HCT116 (cell line): Measurements from ENCODE around the gene SIN3B. TPM values are rescaled to one million over a fixed set of nuclear protein-coding genes. Genes with fewer than 3 reads are reported as not detected.

ENCODE experiments used
- ATAC-seq: fragments of 200-7000 bp; cut with Tn5 transposase; 2 replicates; pipeline ENCODE4 v1.9.1; 2020; ENCODE audit warnings: mild to moderate bottlenecking, moderate library complexity
- BruUV-seq: library from RNA; stranded (reverse); fragments of 400-500 nt; replicated peaks from 2 replicates; lab custom pipeline; 2021; lab: Mats Ljungman, UMichigan
- CTCF ChIA-PET: fragments of 300-600 bp; sonication (Branson Sonifier 250); formaldehyde crosslinking; loops from one replicate; lab custom pipeline; 2021; ENCODE audit warnings: antibody characterized with exemption; lab: Charles Lee
- POLR2A ChIA-PET: fragments of 300-600, 350-600 bp; sonication (Branson Sonifier 250); formaldehyde crosslinking; loops from one replicate; lab custom pipeline; 2021; ENCODE audit warnings: antibody characterized with exemption; lab: Charles Lee
- RAD21 ChIA-PET, 2 experiments: fragments of 300-600 bp; sonication (Branson Sonifier 250); formaldehyde crosslinking; loops; one replicate each; lab custom pipeline; 2023; ENCODE audit warnings: low total read pairs in 2 of 2; ENCODE audit not compliant: uncharacterized antibody in 2 of 2, unreplicated experiment in 2 of 2, low non-redundant PET in 1 of 2; lab: Charles Lee
- DNase-seq: peaks from one replicate; pipeline ENCODE4 v3.0.0-alpha.2; 2010; ENCODE audit warnings: low read depth, low spot score
- H2AFZ ChIP-seq: fragments of 200-600 bp; shearing (Covaris generic), sonication (generic); 2 replicates; pipeline ENCODE4 v1.6.1; 2017; ENCODE audit warnings: low read depth, mixed run types, mixed read lengths, antibody characterized with exemption, low read length; ENCODE audit not compliant: poor library complexity, severe bottlenecking
- H3K27ac ChIP-seq: 2 replicates; pipeline ENCODE4 v1.5.1; 2012; ENCODE audit warnings: low read depth, low read length
- H3K27me3 ChIP-seq: fragments of 200-600 bp; sonication (generic); 2 replicates; pipeline ENCODE4 v1.6.1; 2016; ENCODE audit warnings: mixed run types, low read length, mixed read lengths; ENCODE audit not compliant: insufficient read depth
- H3K36me3 ChIP-seq, 2 experiments: fragments of 200-500 bp in 1 of 2; fragments of 200-600 bp in 1 of 2; sonication (Bioruptor generic) in 1 of 2; sonication (generic) in 1 of 2; 2 replicates each; pipeline versions ENCODE4 v1.5.1 to v1.6.1; 2014 to 2016; ENCODE audit warnings: low read length in 2 of 2, inconsistent platforms in 1 of 2, mixed read lengths in 1 of 2, mixed run types in 1 of 2; ENCODE audit not compliant: insufficient read depth in 2 of 2, control insufficient read depth in 1 of 2
- H3K4me1 ChIP-seq, 2 experiments: fragments of 200-600 bp in 1 of 2; sonication (generic) in 1 of 2; 2 replicates each; pipeline versions ENCODE4 v1.5.1 to v1.6.1; 2012 to 2017; ENCODE audit warnings: low read length in 2 of 2, inconsistent platforms in 1 of 2, mild to moderate bottlenecking in 1 of 2, mixed read lengths in 1 of 2, mixed run types in 1 of 2, moderate library complexity in 1 of 2; ENCODE audit not compliant: insufficient read depth in 2 of 2, control insufficient read depth in 1 of 2
- H3K4me2 ChIP-seq: fragments of 200-600 bp; sonication (generic); 2 replicates; pipeline ENCODE4 v1.6.1; 2017; ENCODE audit warnings: mixed run types, low read length, mixed read lengths
- H3K4me3 ChIP-seq, 2 experiments: fragments of 200-600 bp in 1 of 2; sonication (generic) in 1 of 2; replicated peaks in 1 of 2; 2 replicates each; pipeline ENCODE4 v1.5.1; 2011 to 2016; ENCODE audit warnings: low read length in 2 of 2, control low read depth in 1 of 2, low read depth in 1 of 2, mild to moderate bottlenecking in 1 of 2, mixed read lengths in 1 of 2, mixed run types in 1 of 2
- H3K79me2 ChIP-seq: fragments of 200-600 bp; sonication (generic); 2 replicates; pipeline ENCODE4 v1.6.1; 2017; ENCODE audit warnings: mild to moderate bottlenecking, mixed run types, low read length, moderate library complexity, mixed read lengths; ENCODE audit not compliant: insufficient read depth
- H3K9ac ChIP-seq: fragments of 200-600 bp; sonication (generic); 2 replicates; pipeline ENCODE4 v1.6.1; 2016; ENCODE audit warnings: low read length, mixed read lengths
- H3K9me2 ChIP-seq: fragments of 200-600 bp; sonication (generic), shearing (Covaris generic); 2 replicates; pipeline ENCODE4 v1.6.1; 2017; ENCODE audit warnings: mixed run types, mild to moderate bottlenecking, moderate library complexity; ENCODE audit not compliant: insufficient read depth
- H3K9me3 ChIP-seq, 2 experiments: fragments of 200-500 bp in 1 of 2; fragments of 200-600 bp in 1 of 2; sonication (Bioruptor generic) in 1 of 2; sonication (generic) in 1 of 2; 2 replicates each; pipeline ENCODE4 v1.6.1; 2014 to 2017; ENCODE audit warnings: low read length in 2 of 2, mixed read lengths in 2 of 2, inconsistent platforms in 1 of 2, low read depth in 1 of 2, mild to moderate bottlenecking in 1 of 2, mixed run types in 1 of 2, moderate library complexity in 1 of 2; ENCODE audit not compliant: control insufficient read depth in 1 of 2, insufficient read depth in 1 of 2
- H4K20me1 ChIP-seq: fragments of 200-600 bp; sonication (generic), shearing (Covaris generic); 2 replicates; pipeline ENCODE4 v1.6.1; 2017; ENCODE audit warnings: mixed run types, mild to moderate bottlenecking, moderate library complexity; ENCODE audit not compliant: insufficient read depth
- ATF3 ChIP-seq: IDR thresholded peaks from 2 replicates; pipeline ENCODE4 v1.6.1; 2012
- EGR1 ChIP-seq: IDR thresholded peaks from 2 replicates; pipeline ENCODE4 v1.6.1; 2012; ENCODE audit warnings: low read depth
- ELF1 ChIP-seq: IDR thresholded peaks from 2 replicates; pipeline ENCODE4 v1.6.1; 2012; ENCODE audit warnings: low read depth, borderline replicate concordance
- FOSL1 ChIP-seq: IDR thresholded peaks from 2 replicates; pipeline ENCODE4 v1.6.1; 2012; ENCODE audit warnings: low read depth
- MAX ChIP-seq: IDR thresholded peaks from 2 replicates; pipeline ENCODE4 v1.6.1; 2012
- POLR2A ChIP-seq: IDR thresholded peaks from 2 replicates; pipeline ENCODE4 v1.7.0; 2011; ENCODE audit warnings: borderline replicate concordance; ENCODE audit not compliant: insufficient read depth, insufficient read length; ENCODE audit errors: extremely low read depth
- RAD21 ChIP-seq: IDR thresholded peaks from 2 replicates; pipeline ENCODE4 v1.6.1; 2012; ENCODE audit warnings: low read depth, mild to moderate bottlenecking
- SIN3A ChIP-seq: IDR thresholded peaks from 2 replicates; pipeline ENCODE4 v1.6.1; 2012; ENCODE audit warnings: low read depth
- SRF ChIP-seq: IDR thresholded peaks from 2 replicates; pipeline ENCODE4 v1.6.1; 2012; ENCODE audit warnings: low read depth
- TCF7L2 ChIP-seq: IDR thresholded peaks from 2 replicates; pipeline ENCODE4 v1.7.0; 2011; ENCODE audit warnings: borderline replicate concordance, inconsistent platforms; ENCODE audit not compliant: insufficient read depth, insufficient read length; ENCODE audit errors: extremely low read depth
- YY1 ChIP-seq: IDR thresholded peaks from 2 replicates; pipeline ENCODE4 v1.6.1; 2011; ENCODE audit warnings: low read length, low read depth, moderate library complexity, mild to moderate bottlenecking; ENCODE audit not compliant: insufficient replicate concordance; ENCODE audit errors: extremely low read depth
- ZBTB33 ChIP-seq: IDR thresholded peaks from 2 replicates; pipeline ENCODE4 v1.6.1; 2011; ENCODE audit warnings: mild to moderate bottlenecking, low read length, moderate library complexity; ENCODE audit not compliant: insufficient replicate concordance; ENCODE audit errors: extremely low read depth
- ZFX ChIP-seq: fragments of 450-650 bp; IDR thresholded peaks from 2 replicates; pipeline ENCODE4 v1.6.1; 2017
- intact Hi-C: fragments of 100-400 bp; cut with micrococcal nuclease; formaldehyde crosslinking; loops from 2 replicates; pipeline ENCODE4 v1.10.0; 2022
- total RNA-seq: library from RNA; stranded (reverse); gene quantifications from one replicate; pipeline ENCODE4 v1.2.1, GENCODE V29; 2021; ENCODE audit not compliant: unreplicated experiment

Gene SIN3B
- total RNA-seq, 1 experiment from 2014 or later, result 59.9 TPM

GRCh38 chr19:16847430-16847829 lies 18.2 kb downstream of the SIN3B start (continued):
- TF ChIP-seq ZBTB33, result no peak
- TF ChIP-seq POLR2A, result no peak

GRCh38 chr19:16849168-16849567 lies 20.0 kb downstream of the SIN3B start:
- no peaks in the 10 kb centered on the region for H3K9me3 ChIP-seq
- H3K27me3 ChIP-seq, result no peaks in the 10 kb centered on the region
- TF ChIP-seq ZFX (no peak), POLR2A (no peak)
- DNase-seq (no peak), ATAC-seq (no peak)
- RAD21 ChIA-PET, result no interaction called here
- H3K9me2 ChIP-seq, result no peaks in the 10 kb centered on the region
- CTCF ChIA-PET, result no interaction called here
- no peak overlapping the region for H2AFZ ChIP-seq
- no peaks in the 10 kb centered on the region for H3K4me1 ChIP-seq
- intact Hi-C loops, result no loop called here
- H4K20me1 ChIP-seq, result no peaks in the 10 kb centered on the region
- POLR2A ChIA-PET, result no interaction called here
- no peak overlapping the region for H3K27ac ChIP-seq
- no peak overlapping the region for H3K4me2 ChIP-seq
- no peak overlapping the region for H3K9ac ChIP-seq
- BruUV-seq, result no TSS peak
- H3K4me3 ChIP-seq, result no peak overlapping the region
- peaks cover 8% of the 10 kb centered on the region; the same call in 1 of the 2 replicates for H3K79me2 ChIP-seq
- peaks cover 38 to 53% of the 10 kb centered on the region in 2 experiments for H3K36me3 ChIP-seq

- ChIA-PET CTCF (no interaction called here), RAD21 (no interaction called here), POLR2A (no interaction called here)
- Histone ChIP-seq H3K79me2 (peaks cover 3% of the 10 kb centered on the region; the same call in 1 of the 2 replicates), H3K27ac (no peak overlapping the region), H2AFZ (no peak overlapping the region), H3K36me3 (peaks cover 42 to 58% of the 10 kb centered on the region in 2 experiments), H3K4me1 (no peaks in the 10 kb centered on the region), H3K4me3 (no peak overlapping the region), H3K4me2 (no peak overlapping the region), H3K27me3 (no peaks in the 10 kb centered on the region), H3K9me3 (no peaks in the 10 kb centered on the region), H4K20me1 (no peaks in the 10 kb centered on the region), H3K9ac (no peak overlapping the region), H3K9me2 (no peaks in the 10 kb centered on the region)
- no peak for DNase-seq
- TF ChIP-seq FOSL1 (no peak), MAX (no peak), EGR1 (no peak), YY1 (no peak), RAD21 (no peak), TCF7L2 (no peak), SIN3A (no peak), ATF3 (no peak), SRF (no peak), ELF1 (no peak), ZBTB33 (no peak)
- intact Hi-C loops, result no loop called here
- BruUV-seq, result no TSS peak
- ATAC-seq, result no peak
Measured at GRCh38 chr19:16850133-16850532, 20.9 kb downstream of the SIN3B start.
